Measurements from ENCODE around the gene ESRRG. TPM values are rescaled to one million over a fixed set of nuclear protein-coding genes. Genes with fewer than 3 reads are reported as not detected.

ESRRG gene
- total RNA-seq, 1 donor from 2014 or later, result 1.5 TPM

DNA sequence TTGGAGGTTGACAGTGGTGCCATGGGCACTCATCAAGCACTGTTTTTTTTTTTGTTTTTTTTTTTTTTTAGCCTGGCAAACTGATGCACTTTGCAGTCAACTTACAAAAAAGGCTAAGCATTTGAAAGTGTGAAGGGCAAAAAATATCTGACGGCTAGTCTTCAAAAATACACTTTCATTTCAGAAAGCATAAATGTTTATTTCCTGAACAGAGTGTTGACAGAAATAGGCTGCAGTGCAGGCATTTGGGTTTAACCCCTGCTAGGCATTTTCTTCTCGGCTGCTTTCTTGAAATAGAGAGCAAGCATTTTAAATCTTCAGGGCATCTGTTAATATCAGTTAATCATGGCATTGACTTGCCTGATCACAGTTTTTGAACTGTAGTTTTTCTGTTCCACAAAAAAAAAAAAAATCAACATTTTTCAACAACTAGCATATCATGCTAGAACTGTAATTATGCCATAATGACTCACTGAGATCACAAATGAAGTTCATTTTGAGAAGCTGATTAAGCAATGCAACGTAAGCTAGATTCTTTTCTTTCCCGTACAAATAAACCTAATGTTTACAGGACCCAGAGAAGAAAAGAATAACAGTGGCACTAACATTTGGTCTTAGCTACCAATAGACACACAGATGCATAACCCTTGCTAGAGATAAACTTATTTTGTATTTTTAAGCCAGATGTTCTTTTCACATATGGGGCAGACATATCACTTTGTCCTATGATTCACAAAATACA, 199.6 kb downstream of the ESRRG start:
- DNase-seq (ENCODE audit: low read depth, low spot score), result no peak
- Mint-ChIP-seq H3K4me1 (peaks cover 4% of the 10 kb centered on the region), H3K4me3 (no peak overlapping the region), H3K9me3 (peaks cover 4% of the 10 kb centered on the region), H3K27ac (ENCODE audit: unreplicated experiment) (no peak overlapping the region), H3K36me3 (ENCODE audit: low read depth) (no peaks in the 10 kb centered on the region), H3K27me3 (ENCODE audit: low read depth) (no peaks in the 10 kb centered on the region)
- TF ChIP-seq, protein P1, sequence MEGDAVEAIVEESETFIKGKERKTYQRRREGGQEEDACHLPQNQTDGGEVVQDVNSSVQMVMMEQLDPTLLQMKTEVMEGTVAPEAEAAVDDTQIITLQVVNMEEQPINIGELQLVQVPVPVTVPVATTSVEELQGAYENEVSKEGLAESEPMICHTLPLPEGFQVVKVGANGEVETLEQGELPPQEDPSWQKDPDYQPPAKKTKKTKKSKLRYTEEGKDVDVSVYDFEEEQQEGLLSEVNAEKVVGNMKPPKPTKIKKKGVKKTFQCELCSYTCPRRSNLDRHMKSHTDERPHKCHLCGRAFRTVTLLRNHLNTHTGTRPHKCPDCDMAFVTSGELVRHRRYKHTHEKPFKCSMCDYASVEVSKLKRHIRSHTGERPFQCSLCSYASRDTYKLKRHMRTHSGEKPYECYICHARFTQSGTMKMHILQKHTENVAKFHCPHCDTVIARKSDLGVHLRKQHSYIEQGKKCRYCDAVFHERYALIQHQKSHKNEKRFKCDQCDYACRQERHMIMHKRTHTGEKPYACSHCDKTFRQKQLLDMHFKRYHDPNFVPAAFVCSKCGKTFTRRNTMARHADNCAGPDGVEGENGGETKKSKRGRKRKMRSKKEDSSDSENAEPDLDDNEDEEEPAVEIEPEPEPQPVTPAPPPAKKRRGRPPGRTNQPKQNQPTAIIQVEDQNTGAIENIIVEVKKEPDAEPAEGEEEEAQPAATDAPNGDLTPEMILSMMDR (conservative IDR thresholded peaks at IDR 0.05), result no peak

DNA sequence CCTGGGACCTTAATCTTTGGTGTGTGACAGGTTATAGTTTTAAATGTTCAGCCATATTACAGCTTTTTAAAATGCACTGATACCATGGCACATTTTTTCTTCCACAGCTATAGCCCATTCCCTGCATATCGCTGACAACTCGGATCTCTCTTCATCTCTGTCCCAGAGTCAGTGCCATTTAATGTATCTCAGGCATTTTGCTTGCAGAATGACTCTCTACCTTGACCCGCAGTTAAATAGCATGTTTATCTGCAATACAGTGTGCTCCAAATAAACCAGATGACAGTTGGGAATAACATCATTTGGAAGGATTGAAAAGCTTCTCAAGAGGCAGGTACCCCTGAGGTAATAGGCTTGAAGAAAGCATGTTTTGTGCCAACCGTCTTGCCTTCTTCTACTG, 200.2 kb downstream of the ESRRG start:
- Mint-ChIP-seq H3K4me3 (no peak overlapping the region), H3K4me1 (peaks cover 4% of the 10 kb centered on the region)
- TF ChIP-seq, protein P1 (conservative IDR thresholded peaks at IDR 0.05), result no peak

DNA sequence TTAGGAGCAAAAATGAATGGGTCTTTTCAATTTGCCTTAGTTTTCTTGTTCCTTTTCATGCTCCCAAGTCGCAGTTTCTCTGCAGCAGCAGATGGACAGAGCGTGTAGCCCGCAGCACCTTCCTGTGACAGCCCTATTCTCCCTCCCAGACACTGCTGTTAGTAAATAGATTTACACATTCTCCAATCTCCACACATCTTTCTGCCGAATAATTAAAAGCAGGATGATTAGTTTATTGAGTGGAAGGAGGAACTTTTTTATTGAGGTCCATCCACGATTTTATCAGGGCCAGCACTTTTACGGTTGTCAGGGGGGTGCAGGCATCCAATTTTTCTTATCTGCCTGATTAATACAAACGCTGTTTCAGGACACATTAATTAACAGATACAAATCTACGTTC, 201.8 kb downstream of the ESRRG start:
- Mint-ChIP-seq H3K27me3 (ENCODE audit: low read depth) (no peaks in the 10 kb centered on the region), H3K36me3 (ENCODE audit: low read depth) (no peaks in the 10 kb centered on the region), H3K4me3 (no peak overlapping the region), H3K4me1 (peaks cover 4% of the 10 kb centered on the region), H3K9me3 (peaks cover 4% of the 10 kb centered on the region), H3K27ac (ENCODE audit: unreplicated experiment) (no peak overlapping the region)
- no peak for DNase-seq (ENCODE audit: low read depth, low spot score)
- TF ChIP-seq, protein P1 (conservative IDR thresholded peaks at IDR 0.05), result no peak

More for the DNA sequence above, 200.2 kb downstream of the ESRRG start:
- Mint-ChIP-seq H3K9me3 (peaks cover 4% of the 10 kb centered on the region), H3K27ac (ENCODE audit: unreplicated experiment) (no peak overlapping the region), H3K27me3 (ENCODE audit: low read depth) (no peaks in the 10 kb centered on the region), H3K36me3 (ENCODE audit: low read depth) (no peaks in the 10 kb centered on the region)
- no peak for DNase-seq (ENCODE audit: low read depth, low spot score)

GRCh38 chr1:216518844-216519627, 204.2 kb downstream of the ESRRG start:
- Mint-ChIP-seq H3K4me3 (no peak overlapping the region), H3K36me3 (ENCODE audit: low read depth) (no peaks in the 10 kb centered on the region), H3K9me3 (no peaks in the 10 kb centered on the region), H3K27ac (ENCODE audit: unreplicated experiment) (no peak overlapping the region), H3K4me1 (peaks cover 4% of the 10 kb centered on the region), H3K27me3 (ENCODE audit: low read depth) (no peaks in the 10 kb centered on the region)
- TF ChIP-seq, protein P1 (conservative IDR thresholded peaks at IDR 0.05), result no peak
- no peak for DNase-seq (ENCODE audit: low read depth, low spot score)

- H3K27ac Mint-ChIP-seq (ENCODE audit: unreplicated experiment), result no peak overlapping the region
- TF ChIP-seq, protein P1 (conservative IDR thresholded peaks at IDR 0.05), result no peak
- no peaks in the 10 kb centered on the region for H3K36me3 Mint-ChIP-seq (ENCODE audit: low read depth)
- peaks cover 6% of the 10 kb centered on the region for H3K4me1 Mint-ChIP-seq
- DNase-seq (ENCODE audit: low read depth, low spot score), result no peak
- no peak overlapping the region for H3K4me3 Mint-ChIP-seq
- no peaks in the 10 kb centered on the region for H3K9me3 Mint-ChIP-seq
- no peaks in the 10 kb centered on the region for H3K27me3 Mint-ChIP-seq (ENCODE audit: low read depth)
Observed at GRCh38 chr1:216502528-216503162, 220.6 kb downstream of the ESRRG start.

All from neural crest cell (in vitro differentiated cells).